Mesothelial cell of epicardium (in vitro differentiated cells): ENCODE measurements around the gene KLK15. TPM values are rescaled to one million over a fixed set of nuclear protein-coding genes. Genes with fewer than 3 reads are reported as not detected.

Experiments
- DNase-seq, 2 experiments: peaks; one replicate each; pipeline ENCODE4 v3.0.0; 2021; ENCODE audit warnings: low spot score in 2 of 2; ENCODE audit not compliant: unreplicated experiment in 2 of 2
- H3K27ac Mint-ChIP-seq: 2 replicates; pipeline ENCODE4 v1.8.0; 2021; ENCODE audit warnings: mixed read lengths
- H3K27me3 Mint-ChIP-seq: 2 replicates; pipeline ENCODE4 v1.8.0; 2021; ENCODE audit warnings: low read depth, mixed read lengths
- H3K36me3 Mint-ChIP-seq: 2 replicates; pipeline ENCODE4 v1.8.0; 2021; ENCODE audit warnings: mixed read lengths
- H3K4me1 Mint-ChIP-seq: 2 replicates; pipeline ENCODE4 v1.8.0; 2021; ENCODE audit warnings: mixed read lengths
- H3K4me3 Mint-ChIP-seq: 2 replicates; pipeline ENCODE4 v1.8.0; 2021; ENCODE audit warnings: mild to moderate bottlenecking, moderate library complexity, mixed read lengths
- H3K9me3 Mint-ChIP-seq: 2 replicates; pipeline ENCODE4 v1.8.0; 2021; ENCODE audit warnings: mixed read lengths
- total RNA-seq: library from RNA; stranded (reverse); gene quantifications from 3 replicates; pipeline ENCODE4 v1.2.1, GENCODE V29; 2021
- TF ChIP-seq, protein P1 (sequence below): fragments of 200-600 bp; sonication (generic); IDR thresholded peaks from one replicate; pipeline ENCODE4 v1.5.0; 2021; ENCODE audit warnings: antibody characterized with exemption; ENCODE audit not compliant: unreplicated experiment

The KLK15 gene
- total RNA-seq, 1 donor from 2014 or later, result not detected

DNA sequence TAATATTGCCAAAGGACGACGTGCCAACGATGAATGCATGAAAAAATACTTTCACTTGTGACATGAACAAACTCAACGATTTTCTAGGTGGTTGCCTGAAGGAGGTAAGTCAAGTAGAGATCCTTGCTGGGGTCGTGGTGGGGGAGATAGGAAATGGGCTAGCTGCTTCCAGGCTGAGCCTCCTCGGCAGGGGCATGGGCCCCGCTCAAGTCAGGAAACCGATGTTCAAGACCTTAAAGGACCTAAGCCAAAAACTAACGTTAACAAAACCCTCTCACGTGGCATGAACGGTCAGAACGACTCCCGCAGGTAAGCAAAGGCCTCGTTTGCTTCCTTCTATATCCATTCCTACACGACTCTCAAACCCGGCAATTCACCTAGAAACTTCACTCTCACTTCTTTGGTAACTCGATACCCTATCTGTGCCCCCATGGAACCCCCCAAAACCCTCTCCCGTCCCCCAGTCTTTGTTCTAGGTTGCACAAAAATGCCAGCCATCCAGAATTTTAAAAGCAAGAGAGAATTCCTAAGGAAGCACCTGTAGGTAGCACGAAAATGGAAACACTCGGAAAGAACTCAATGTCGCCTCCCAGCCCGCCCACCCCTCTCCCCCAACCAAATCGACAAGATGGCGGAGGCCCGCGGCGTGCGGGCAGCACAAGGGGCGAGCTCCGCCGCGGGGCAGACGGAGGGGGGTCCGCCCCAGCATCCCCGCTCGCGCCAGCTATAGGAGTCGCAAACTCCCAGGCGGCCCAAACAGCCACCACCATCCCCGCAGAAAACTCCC lies 29.5 kb downstream of the KLK15 start:
- no peaks in the 10 kb centered on the region for H3K9me3 Mint-ChIP-seq
- peaks cover 8% of the 10 kb centered on the region for H3K27me3 Mint-ChIP-seq
- peak overlapping the region; percentile 100 for H3K27ac Mint-ChIP-seq
- peak overlapping the region; percentile 97 for H3K4me3 Mint-ChIP-seq
- DNase-seq, result peak in 1 of 2 experiments; percentile 45
- TF ChIP-seq, protein P1, sequence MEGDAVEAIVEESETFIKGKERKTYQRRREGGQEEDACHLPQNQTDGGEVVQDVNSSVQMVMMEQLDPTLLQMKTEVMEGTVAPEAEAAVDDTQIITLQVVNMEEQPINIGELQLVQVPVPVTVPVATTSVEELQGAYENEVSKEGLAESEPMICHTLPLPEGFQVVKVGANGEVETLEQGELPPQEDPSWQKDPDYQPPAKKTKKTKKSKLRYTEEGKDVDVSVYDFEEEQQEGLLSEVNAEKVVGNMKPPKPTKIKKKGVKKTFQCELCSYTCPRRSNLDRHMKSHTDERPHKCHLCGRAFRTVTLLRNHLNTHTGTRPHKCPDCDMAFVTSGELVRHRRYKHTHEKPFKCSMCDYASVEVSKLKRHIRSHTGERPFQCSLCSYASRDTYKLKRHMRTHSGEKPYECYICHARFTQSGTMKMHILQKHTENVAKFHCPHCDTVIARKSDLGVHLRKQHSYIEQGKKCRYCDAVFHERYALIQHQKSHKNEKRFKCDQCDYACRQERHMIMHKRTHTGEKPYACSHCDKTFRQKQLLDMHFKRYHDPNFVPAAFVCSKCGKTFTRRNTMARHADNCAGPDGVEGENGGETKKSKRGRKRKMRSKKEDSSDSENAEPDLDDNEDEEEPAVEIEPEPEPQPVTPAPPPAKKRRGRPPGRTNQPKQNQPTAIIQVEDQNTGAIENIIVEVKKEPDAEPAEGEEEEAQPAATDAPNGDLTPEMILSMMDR, result no peak
- H3K4me1 Mint-ChIP-seq, result peaks cover 26% of the 10 kb centered on the region
- H3K36me3 Mint-ChIP-seq, result peaks cover 9% of the 10 kb centered on the region

DNA sequence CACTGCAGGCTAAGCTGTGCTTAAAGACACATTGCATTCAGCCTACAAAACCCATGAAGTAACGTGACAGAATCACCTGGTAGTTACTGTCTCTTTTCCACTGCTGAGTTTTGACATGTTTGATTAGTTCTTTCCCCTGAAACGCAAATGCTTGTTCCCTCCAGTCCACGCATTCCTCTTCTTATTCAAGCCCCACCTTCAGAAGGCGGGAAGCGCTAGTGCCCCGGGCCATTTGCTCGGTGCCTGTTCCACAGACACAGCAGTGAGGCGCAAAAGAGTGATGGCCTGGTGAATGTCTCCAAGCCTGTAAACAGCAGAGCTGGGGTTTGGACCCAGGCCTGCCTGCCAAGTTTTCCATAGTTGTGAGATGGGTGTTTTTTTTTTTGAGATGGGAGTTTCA lies 32.3 kb downstream of the KLK15 start:
- Mint-ChIP-seq H3K27ac (peak overlapping the region; percentile 83), H3K36me3 (peaks cover 11% of the 10 kb centered on the region), H3K4me3 (no peak overlapping the region), H3K27me3 (no peaks in the 10 kb centered on the region), H3K4me1 (peaks cover 26% of the 10 kb centered on the region), H3K9me3 (no peaks in the 10 kb centered on the region)
- no peak for DNase-seq
- TF ChIP-seq, protein P1, result no peak

DNA sequence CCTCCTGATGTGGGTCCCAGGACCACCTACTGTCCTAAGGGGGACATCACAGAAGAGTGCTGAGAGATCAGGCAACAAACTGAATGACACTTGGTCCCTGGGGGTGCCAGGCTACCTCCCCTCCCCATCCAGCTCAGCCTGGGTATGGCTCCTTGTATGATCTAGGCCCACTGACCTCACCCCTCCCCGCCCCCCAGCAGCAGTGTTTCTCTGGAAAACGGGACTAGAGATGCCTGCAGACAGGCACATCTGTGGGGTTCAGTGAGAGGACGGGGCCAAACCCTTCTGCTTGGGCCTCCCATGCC lies 33.9 kb downstream of the KLK15 start:
- Mint-ChIP-seq H3K27me3 (no peaks in the 10 kb centered on the region), H3K36me3 (peaks cover 11% of the 10 kb centered on the region), H3K9me3 (no peaks in the 10 kb centered on the region), H3K4me1 (peaks cover 24% of the 10 kb centered on the region), H3K4me3 (no peak overlapping the region), H3K27ac (no peak overlapping the region)
- DNase-seq, result no peak
- TF ChIP-seq, protein P1, result no peak

DNA sequence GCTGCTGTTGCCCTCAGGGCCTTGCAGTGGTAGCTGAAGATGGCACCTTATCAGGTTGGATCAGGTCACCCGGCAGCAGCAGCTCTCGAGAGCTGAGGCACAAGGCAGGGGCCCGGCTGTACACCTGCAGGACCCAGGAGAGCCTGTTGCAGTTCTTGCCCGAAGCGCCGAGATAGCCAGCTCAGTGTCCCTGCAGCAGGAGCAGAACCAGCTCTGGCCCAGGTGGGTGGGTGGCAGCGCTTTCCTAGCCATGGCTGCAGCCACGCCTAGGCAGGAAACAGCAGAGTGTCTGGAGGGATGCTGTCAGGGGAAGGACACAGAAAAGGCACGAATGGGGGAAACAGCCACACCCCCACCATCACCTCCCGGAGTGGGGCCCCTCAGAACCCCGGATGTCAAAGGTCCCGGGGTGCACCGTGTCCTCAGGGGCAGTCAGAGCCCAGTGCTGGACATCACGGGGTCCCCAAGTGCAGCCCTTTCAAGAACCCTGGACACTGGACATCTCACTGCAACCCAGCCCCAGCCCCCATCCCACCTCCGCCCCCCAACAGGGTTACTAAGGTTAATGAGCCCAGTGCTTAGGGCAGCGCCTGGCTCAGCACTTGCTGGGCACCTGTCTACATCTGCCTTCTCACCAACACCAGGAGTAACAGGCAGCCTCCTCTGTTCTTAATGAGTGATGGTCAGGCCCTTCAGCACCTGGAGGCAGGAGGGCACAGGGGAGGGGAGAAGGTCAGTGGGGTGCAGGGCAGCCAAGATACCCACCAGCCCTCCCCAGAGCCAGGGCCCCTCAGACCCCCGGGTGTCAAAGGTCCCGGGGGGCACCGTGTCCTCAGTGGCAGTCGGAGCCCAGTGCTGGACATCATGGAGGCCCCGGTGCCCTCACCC lies 34.5 kb downstream of the KLK15 start:
- H3K9me3 Mint-ChIP-seq, result no peaks in the 10 kb centered on the region
- H3K27me3 Mint-ChIP-seq, result no peaks in the 10 kb centered on the region
- DNase-seq, result no peak
- peaks cover 26% of the 10 kb centered on the region for H3K4me1 Mint-ChIP-seq
- H3K4me3 Mint-ChIP-seq, result no peak overlapping the region
- peaks cover 11% of the 10 kb centered on the region for H3K36me3 Mint-ChIP-seq
- no peak overlapping the region for H3K27ac Mint-ChIP-seq
- TF ChIP-seq, protein P1, result no peak

DNA sequence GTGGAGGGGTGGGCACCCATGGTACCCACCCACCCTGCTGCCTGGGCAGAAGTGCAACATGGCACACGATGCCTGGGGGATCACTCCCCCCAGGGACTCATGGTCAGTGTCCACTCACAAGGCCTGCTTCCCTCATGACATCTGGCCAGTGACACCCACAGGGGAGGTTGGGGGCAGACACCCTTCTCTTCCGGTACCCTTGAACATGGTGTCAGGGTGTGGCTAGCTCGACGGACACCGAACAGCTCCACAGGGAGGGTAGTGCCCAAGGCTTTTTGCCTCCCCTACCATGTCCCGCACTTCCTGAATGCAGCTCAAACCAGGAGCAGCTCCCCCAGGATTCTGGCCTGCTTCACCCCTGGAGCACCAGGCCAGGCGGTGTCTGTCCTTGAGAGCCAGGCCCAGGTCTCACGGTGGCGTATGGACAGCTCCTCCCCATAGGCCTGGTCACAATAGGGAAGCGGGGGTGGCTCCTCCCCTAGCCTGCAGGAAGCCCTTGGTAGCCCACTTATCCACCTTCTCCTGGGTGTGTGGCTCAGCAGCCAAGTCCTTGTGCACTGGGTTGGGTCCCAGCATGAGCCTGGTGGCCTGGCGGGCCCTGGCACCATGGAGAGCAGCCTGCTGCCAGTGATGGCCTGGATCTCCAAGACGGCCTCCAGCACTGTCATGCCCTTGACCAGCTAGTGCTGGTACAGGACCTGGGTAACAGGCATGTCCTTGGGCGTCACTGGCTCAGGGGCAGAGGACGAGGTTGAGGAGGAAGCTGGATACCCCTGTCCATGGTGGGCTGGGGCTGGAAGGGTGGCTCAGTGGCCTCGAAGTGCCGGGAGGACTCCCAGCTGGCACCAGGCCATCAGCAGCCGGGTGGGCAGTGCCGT lies 35.4 kb downstream of the KLK15 start:
- Mint-ChIP-seq H3K27me3 (no peaks in the 10 kb centered on the region), H3K36me3 (peaks cover 11% of the 10 kb centered on the region), H3K4me1 (peaks cover 19% of the 10 kb centered on the region), H3K9me3 (no peaks in the 10 kb centered on the region), H3K4me3 (no peak overlapping the region), H3K27ac (no peak overlapping the region)
- no peak for DNase-seq
- TF ChIP-seq, protein P1, result no peak
